ENCODE data around the gene AP3B1.

DNA sequence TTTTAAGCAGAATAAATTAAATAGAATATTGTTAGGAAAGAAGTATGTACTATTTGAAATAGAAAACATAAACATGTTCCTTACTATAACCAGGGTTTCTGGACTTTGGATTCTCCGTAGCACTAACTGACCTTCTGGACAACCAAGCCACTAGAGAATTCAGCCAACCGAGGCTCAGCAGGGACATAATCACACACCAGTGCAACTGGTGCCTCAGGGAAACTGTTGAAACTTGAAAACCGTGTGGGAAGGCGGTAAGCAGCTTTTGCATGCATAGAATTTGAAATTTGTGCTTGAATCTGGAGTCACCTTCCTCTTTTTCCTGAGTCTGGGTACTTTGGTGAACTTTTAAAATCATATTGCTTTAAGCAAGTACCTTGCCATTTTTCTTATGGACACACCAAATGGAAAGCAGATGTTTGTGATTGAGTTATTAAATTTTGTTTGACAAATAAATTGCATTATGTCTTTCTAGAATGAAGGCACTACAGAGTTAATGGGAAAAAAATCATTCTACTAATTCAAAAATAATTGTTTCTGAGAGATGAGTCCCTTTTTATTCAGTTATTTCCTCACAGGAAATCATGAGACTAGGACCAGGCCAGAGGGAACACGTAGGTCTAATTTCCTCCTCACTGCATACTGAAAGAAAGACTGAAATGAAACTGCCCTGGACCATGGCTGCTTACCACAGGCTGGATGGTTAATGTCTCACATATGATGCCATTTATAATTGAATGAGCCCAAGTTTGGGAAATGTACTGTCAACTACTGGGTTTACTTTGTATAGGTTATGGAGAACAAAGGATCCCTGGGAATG lies 45.3 kb upstream of the AP3B1 start:
- TF ChIP-seq ZFX (IDR thresholded peaks at IDR 0.05) = no peak
- TF ChIP-seq, protein P1, sequence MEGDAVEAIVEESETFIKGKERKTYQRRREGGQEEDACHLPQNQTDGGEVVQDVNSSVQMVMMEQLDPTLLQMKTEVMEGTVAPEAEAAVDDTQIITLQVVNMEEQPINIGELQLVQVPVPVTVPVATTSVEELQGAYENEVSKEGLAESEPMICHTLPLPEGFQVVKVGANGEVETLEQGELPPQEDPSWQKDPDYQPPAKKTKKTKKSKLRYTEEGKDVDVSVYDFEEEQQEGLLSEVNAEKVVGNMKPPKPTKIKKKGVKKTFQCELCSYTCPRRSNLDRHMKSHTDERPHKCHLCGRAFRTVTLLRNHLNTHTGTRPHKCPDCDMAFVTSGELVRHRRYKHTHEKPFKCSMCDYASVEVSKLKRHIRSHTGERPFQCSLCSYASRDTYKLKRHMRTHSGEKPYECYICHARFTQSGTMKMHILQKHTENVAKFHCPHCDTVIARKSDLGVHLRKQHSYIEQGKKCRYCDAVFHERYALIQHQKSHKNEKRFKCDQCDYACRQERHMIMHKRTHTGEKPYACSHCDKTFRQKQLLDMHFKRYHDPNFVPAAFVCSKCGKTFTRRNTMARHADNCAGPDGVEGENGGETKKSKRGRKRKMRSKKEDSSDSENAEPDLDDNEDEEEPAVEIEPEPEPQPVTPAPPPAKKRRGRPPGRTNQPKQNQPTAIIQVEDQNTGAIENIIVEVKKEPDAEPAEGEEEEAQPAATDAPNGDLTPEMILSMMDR (conservative IDR thresholded peaks at IDR 0.05) = no peak

All from C4-2B (cell line).